Endothelial cell of umbilical vein (primary cell): ENCODE measurements around the gene ZC3H7A. TPM values are rescaled to one million over a fixed set of nuclear protein-coding genes. Genes with fewer than 3 reads are reported as not detected.

Experiments used
- BruUV-seq: library from RNA; stranded (reverse); fragments of 400-500 nt; replicated peaks from 2 replicates; lab custom pipeline; 2021; lab: Mats Ljungman, UMichigan
- CTCF ChIA-PET: fragments of 300-600, 350-600 bp; sonication (Branson Sonifier 250); formaldehyde crosslinking; loops from one replicate; lab custom pipeline; 2021; ENCODE audit warnings: antibody characterized with exemption, inconsistent platforms; lab: Charles Lee
- POLR2A ChIA-PET: fragments of 300-600, 350-600 bp; sonication (Branson Sonifier 250); formaldehyde crosslinking; loops from one replicate; lab custom pipeline; 2021; ENCODE audit warnings: antibody characterized with exemption, inconsistent platforms; lab: Charles Lee
- DNase-seq: peaks from one replicate; pipeline ENCODE4 v3.0.0-alpha.2; 2011; ENCODE audit warnings: low read depth, low spot score
- FAIRE-seq: peaks from 2 replicates; lab custom pipeline; 2011; peaks lifted over from hg19 to GRCh38; lab: Jason Lieb, UNC
- H2AFZ ChIP-seq: 2 replicates; pipeline ENCODE4 v1.6.0; 2012; ENCODE audit warnings: low read depth, low read length, control low read depth, inconsistent platforms
- H3K27ac ChIP-seq: 2 replicates; pipeline ENCODE4 v1.5.1; 2011; ENCODE audit warnings: low read depth, mild to moderate bottlenecking, control low read depth, low read length, moderate library complexity; ENCODE audit not compliant: insufficient read depth
- H3K27me3 ChIP-seq, 2 experiments: 2 replicates each; pipeline versions ENCODE4 v1.6.0 to v1.6.1; 2011; ENCODE audit warnings: low read length in 2 of 2, mixed read lengths in 1 of 2; ENCODE audit not compliant: control insufficient read depth in 2 of 2, insufficient read depth in 2 of 2
- H3K36me3 ChIP-seq, 2 experiments: 2 replicates in 1 of 2; 3 replicates in 1 of 2; pipeline ENCODE4 v1.5.1; 2011; ENCODE audit warnings: low read length in 2 of 2, mild to moderate bottlenecking in 1 of 2, moderate library complexity in 1 of 2; ENCODE audit not compliant: control insufficient read depth in 2 of 2, insufficient read depth in 2 of 2; ENCODE audit errors: extremely low read depth in 1 of 2
- H3K4me1 ChIP-seq: 3 replicates; pipeline ENCODE4 v1.5.1; 2011; ENCODE audit warnings: mild to moderate bottlenecking, low read length; ENCODE audit not compliant: control insufficient read depth, insufficient read depth; ENCODE audit errors: extremely low read depth
- H3K4me2 ChIP-seq: 2 replicates; pipeline ENCODE4 v1.6.1; 2011; ENCODE audit warnings: low read length, control low read depth, mixed read lengths; ENCODE audit not compliant: insufficient read depth
- H3K4me3 ChIP-seq, 3 experiments: fragments of 200-600 bp in 1 of 3; sonication (generic), shearing (Covaris generic) in 1 of 3; replicated peaks in 1 of 3; 2 replicates each; pipeline ENCODE4 v1.5.1; 2011 to 2016; ENCODE audit warnings: control low read depth in 3 of 3, low read length in 3 of 3, mild to moderate bottlenecking in 2 of 3, inconsistent platforms in 1 of 3, low read depth in 1 of 3, moderate library complexity in 1 of 3; ENCODE audit not compliant: insufficient read depth in 1 of 3
- H3K79me2 ChIP-seq: 2 replicates; pipeline ENCODE4 v1.6.0; 2012; ENCODE audit warnings: low read length, inconsistent platforms; ENCODE audit not compliant: control insufficient read depth, insufficient read depth
- H3K9ac ChIP-seq: replicated peaks from 2 replicates; pipeline ENCODE3; 2011; ENCODE audit warnings: low read length, control low read depth; ENCODE audit not compliant: insufficient read depth; ENCODE audit errors: extremely low read depth
- H3K9me1 ChIP-seq: replicated peaks from 3 replicates; pipeline ENCODE4 v1.6.0; 2011; ENCODE audit warnings: mild to moderate bottlenecking, low read length; ENCODE audit not compliant: control insufficient read depth, insufficient read depth; ENCODE audit errors: extremely low read depth
- H3K9me3 ChIP-seq: replicated peaks from 2 replicates; pipeline ENCODE4 v1.5.1; 2012; ENCODE audit warnings: low read length, inconsistent platforms; ENCODE audit not compliant: control insufficient read depth, insufficient read depth
- H4K20me1 ChIP-seq: replicated peaks from 2 replicates; pipeline ENCODE3; 2011; ENCODE audit warnings: mild to moderate bottlenecking, low read length; ENCODE audit not compliant: control insufficient read depth, insufficient read depth; ENCODE audit errors: extremely low read depth
- CTCF ChIP-seq, 2 donors: IDR thresholded peaks; 1 replicate in 1 of 2; 2 replicates in 1 of 2; pipeline ENCODE4 v1.5.1; 2011; ENCODE audit warnings: low read length in 2 of 2, mild to moderate bottlenecking in 2 of 2, moderate library complexity in 2 of 2, control low read depth in 1 of 2, inconsistent platforms in 1 of 2, low read depth in 1 of 2; ENCODE audit not compliant: insufficient read depth in 1 of 2; ENCODE audit errors: extremely low read depth in 1 of 2
- EZH2 ChIP-seq: IDR thresholded peaks from 2 replicates; pipeline ENCODE4 v1.6.1; 2012; ENCODE audit warnings: borderline replicate concordance, low read depth, mild to moderate bottlenecking, moderate library complexity, low read length, inconsistent platforms; ENCODE audit not compliant: severe bottlenecking
- FOS ChIP-seq: IDR thresholded peaks from 2 replicates; pipeline ENCODE4 v1.6.1; 2011; ENCODE audit warnings: mild to moderate bottlenecking, low read length, moderate library complexity, borderline replicate concordance; ENCODE audit not compliant: insufficient read depth
- GATA2 ChIP-seq: IDR thresholded peaks from 2 replicates; pipeline ENCODE4 v1.7.0; 2011; ENCODE audit warnings: low read depth, mild to moderate bottlenecking, moderate library complexity, mixed read lengths, low read length; ENCODE audit not compliant: insufficient read length, insufficient read depth
- JUN ChIP-seq: IDR thresholded peaks from 2 replicates; pipeline ENCODE4 v1.6.1; 2011; ENCODE audit warnings: borderline replicate concordance, low read depth; ENCODE audit not compliant: insufficient read length, insufficient read depth
- MAX ChIP-seq: IDR thresholded peaks from 2 replicates; pipeline ENCODE4 v1.6.1; 2011; ENCODE audit not compliant: insufficient read depth, insufficient read length
- MYC ChIP-seq: IDR thresholded peaks from one replicate; pipeline ENCODE4 v1.6.1; 2011; ENCODE audit warnings: mild to moderate bottlenecking, low read depth, low read length
- POLR2A ChIP-seq: IDR thresholded peaks from 2 replicates; pipeline ENCODE4 v1.6.1; 2012; ENCODE audit warnings: low read depth, mild to moderate bottlenecking, control low read depth, low read length
- POLR2AphosphoS5 ChIP-seq: IDR thresholded peaks from 2 replicates; pipeline ENCODE4 v1.6.1; 2012; ENCODE audit warnings: low read depth, mild to moderate bottlenecking, control low read depth, low read length, moderate library complexity; ENCODE audit not compliant: insufficient read depth
- dilution Hi-C: fragments of 300-500 bp; cut with MboI; formaldehyde crosslinking; loops from one replicate; pipeline ENCODE4 v1.15.0; 2019; ENCODE audit warnings: low sequenced_read_pairs; ENCODE audit not compliant: extremely low pct_ligation_motif_present
- intact Hi-C: fragments of 100-400 bp; cut with micrococcal nuclease; formaldehyde crosslinking; loops from one replicate; pipeline ENCODE4 v1.10.0; 2022
- polyA plus RNA-seq, 4 experiments: library from polyadenylated mRNA; depleted of rRNA in 3 of 4; stranded (reverse) in 3 of 4; unstranded in 1 of 4; fragments of >200 nt; gene quantifications; 2 replicates each; pipeline versions ENCODE4 v1.2.1 to v1.2.3, GENCODE V29; 2011 to 2012; ENCODE audit warnings: missing spikeins in 1 of 4
- total RNA-seq: library from RNA; stranded (reverse); gene quantifications from 2 replicates; pipeline ENCODE4 v1.2.3, GENCODE V29; 2021

Gene ZC3H7A
- total and polyA plus RNA-seq, 2 donors (not counting 3 experiments of a cell fraction or from before 2014, with no cell fraction given), result 44.1 to 78.0 TPM

GRCh38 chr16:11759163-11759834 lies 37.8 kb downstream of the ZC3H7A start:
- H3K4me1 ChIP-seq, result peaks cover 9% of the 10 kb centered on the region
- peaks cover 26 to 48% of the 10 kb centered on the region in 2 experiments for H3K36me3 ChIP-seq
- no peaks in the 10 kb centered on the region for H3K27me3 ChIP-seq
- H3K4me3 ChIP-seq, result no peak overlapping the region
- no peak overlapping the region for H3K9ac ChIP-seq
- intact Hi-C loops (no loop called here), dilution Hi-C loops (no loop called here)
- no peak overlapping the region for H3K27ac ChIP-seq
- POLR2A ChIA-PET, result no interaction called here
- H3K79me2 ChIP-seq, result no peaks in the 10 kb centered on the region
- H2AFZ ChIP-seq, result no peak overlapping the region
- no peaks in the 10 kb centered on the region for H3K9me3 ChIP-seq
- DNase-seq, result no peak
- H3K9me1 ChIP-seq, result no peaks in the 10 kb centered on the region
- CTCF ChIA-PET, result interaction anchor here (0.7 to 2.2 kb wide), 5 partner anchors 11 to 309 kb away, joined by 3 to 6 read pairs (median 4); no protein-coding TSS in a partner anchor
- FAIRE-seq, result no peak
- no TSS peak for BruUV-seq
- no peaks in the 10 kb centered on the region for H4K20me1 ChIP-seq
- H3K4me2 ChIP-seq, result no peak overlapping the region
- TF ChIP-seq MYC (no peak), MAX (no peak), GATA2 (no peak), CTCF (IDR thresholded peaks at IDR 0.05; ENCODE audit: extremely low read depth in 1 of 2, insufficient read depth in 1 of 2, low read depth in 1 of 2, low read length in 2 of 2) (no peak), JUN (no peak), EZH2 (no peak), POLR2AphosphoS5 (no peak), POLR2A (no peak), FOS (no peak)
